ENCODE measurements around the gene CCL28. TPM values are rescaled to one million over a fixed set of nuclear protein-coding genes. Genes with fewer than 3 reads are reported as not detected.

CCL28 gene
- polyA plus RNA-seq, 2 of the 4 experiments (the other 2 are of a cell fraction): 0.15 to 0.39 TPM

DNA sequence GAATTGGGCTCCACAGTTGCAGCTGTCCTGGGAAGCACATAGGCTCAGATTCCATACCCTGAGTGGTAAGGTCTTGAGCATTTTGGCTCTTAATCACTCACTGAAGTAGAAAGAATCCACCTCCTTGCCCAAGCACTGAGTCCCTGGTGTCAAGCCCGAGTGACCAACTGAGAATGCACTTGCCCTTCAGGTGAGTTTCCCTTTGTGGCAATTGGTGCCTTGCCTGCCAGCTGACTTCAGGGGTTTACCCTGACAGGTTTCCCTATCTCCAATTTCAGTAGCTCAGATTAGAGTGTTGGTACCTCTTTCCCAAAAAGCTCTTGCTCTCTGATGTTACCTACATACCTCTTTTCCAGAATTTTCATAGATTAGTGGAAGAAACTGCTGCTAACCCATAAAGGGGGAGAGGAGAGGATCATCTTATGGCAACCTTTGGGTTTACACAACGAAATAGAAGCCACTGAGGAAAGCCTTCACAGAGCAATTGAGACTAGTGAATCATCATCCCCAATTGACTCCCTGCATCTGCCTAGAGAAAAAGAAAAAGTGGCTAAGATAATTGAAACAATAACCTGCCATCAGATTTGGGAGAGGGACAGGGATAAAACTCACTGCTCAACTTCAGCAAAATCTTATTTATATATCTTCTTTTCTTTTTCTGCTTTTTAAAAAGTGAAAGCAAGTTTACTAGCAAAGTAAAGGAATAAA lies 48.6 kb downstream of the CCL28 start:
- Histone ChIP-seq H3K9me3 (peaks cover 13% of the 10 kb centered on the region; the same call in 2 of the 3 replicates), H3K27ac (no peak overlapping the region), H3K4me3 (no peak overlapping the region), H3K4me2 (no peak overlapping the region), H3K4me1 (no peaks in the 10 kb centered on the region)
- ChIA-PET CTCF (no interaction called here), POLR2A (no interaction called here)
- no peak for FAIRE-seq
- no peak for DNase-seq (ENCODE audit: low read depth in 1 of 2, low spot score in 1 of 2)
- no peak for ATAC-seq
- no peak for TF ChIP-seq FOSL2 (IDR thresholded peaks at IDR 0.05)
- no peak for TF ChIP-seq FOSL2 (CRISPR knock-in tag; IDR thresholded peaks at IDR 0.05)
- no peak for TF ChIP-seq JUNB (IDR thresholded peaks at IDR 0.05)
- no peak for TF ChIP-seq HOXA7 (CRISPR knock-in tag; IDR thresholded peaks at IDR 0.05)
- TF ChIP-seq POLR2A (IDR thresholded peaks at IDR 0.05; ENCODE audit: low read length): no peak
- no peak for TF ChIP-seq EP300 (IDR thresholded peaks at IDR 0.05)
- no peak for TF ChIP-seq TFCP2L1 (CRISPR knock-in tag; IDR thresholded peaks at IDR 0.05)
- no peak for TF ChIP-seq EHF (CRISPR knock-in tag; IDR thresholded peaks at IDR 0.05)
- no peak for TF ChIP-seq CEBPB (IDR thresholded peaks at IDR 0.05)
- TF ChIP-seq SMC3 (IDR thresholded peaks at IDR 0.05): no peak
- no peak for TF ChIP-seq ZNF302 (CRISPR knock-in tag; IDR thresholded peaks at IDR 0.05)
- WGBS (ENCODE audit: missing lambda C conversion rate): 2% methylated on average over 2 of the region's 2 CpGs

- H3K4me1 ChIP-seq: no peaks in the 10 kb centered on the region
- H3K4me2 ChIP-seq: no peak overlapping the region
- peaks cover 13% of the 10 kb centered on the region; the same call in 2 of the 3 replicates for H3K9me3 ChIP-seq
- DNase-seq (ENCODE audit: low read depth in 1 of 2, low spot score in 1 of 2) (no peak), FAIRE-seq (no peak), ATAC-seq (no peak)
- WGBS (ENCODE audit: missing lambda C conversion rate): 24% methylated on average over 3 of the region's 3 CpGs
- no peak for TF ChIP-seq GATA3 (IDR thresholded peaks at IDR 0.05; ENCODE audit: borderline replicate concordance)
- TF ChIP-seq FOSL2 (IDR thresholded peaks at IDR 0.05): no peak
- TF ChIP-seq FOSL2 (CRISPR knock-in tag; IDR thresholded peaks at IDR 0.05): no peak
- TF ChIP-seq, protein P1, sequence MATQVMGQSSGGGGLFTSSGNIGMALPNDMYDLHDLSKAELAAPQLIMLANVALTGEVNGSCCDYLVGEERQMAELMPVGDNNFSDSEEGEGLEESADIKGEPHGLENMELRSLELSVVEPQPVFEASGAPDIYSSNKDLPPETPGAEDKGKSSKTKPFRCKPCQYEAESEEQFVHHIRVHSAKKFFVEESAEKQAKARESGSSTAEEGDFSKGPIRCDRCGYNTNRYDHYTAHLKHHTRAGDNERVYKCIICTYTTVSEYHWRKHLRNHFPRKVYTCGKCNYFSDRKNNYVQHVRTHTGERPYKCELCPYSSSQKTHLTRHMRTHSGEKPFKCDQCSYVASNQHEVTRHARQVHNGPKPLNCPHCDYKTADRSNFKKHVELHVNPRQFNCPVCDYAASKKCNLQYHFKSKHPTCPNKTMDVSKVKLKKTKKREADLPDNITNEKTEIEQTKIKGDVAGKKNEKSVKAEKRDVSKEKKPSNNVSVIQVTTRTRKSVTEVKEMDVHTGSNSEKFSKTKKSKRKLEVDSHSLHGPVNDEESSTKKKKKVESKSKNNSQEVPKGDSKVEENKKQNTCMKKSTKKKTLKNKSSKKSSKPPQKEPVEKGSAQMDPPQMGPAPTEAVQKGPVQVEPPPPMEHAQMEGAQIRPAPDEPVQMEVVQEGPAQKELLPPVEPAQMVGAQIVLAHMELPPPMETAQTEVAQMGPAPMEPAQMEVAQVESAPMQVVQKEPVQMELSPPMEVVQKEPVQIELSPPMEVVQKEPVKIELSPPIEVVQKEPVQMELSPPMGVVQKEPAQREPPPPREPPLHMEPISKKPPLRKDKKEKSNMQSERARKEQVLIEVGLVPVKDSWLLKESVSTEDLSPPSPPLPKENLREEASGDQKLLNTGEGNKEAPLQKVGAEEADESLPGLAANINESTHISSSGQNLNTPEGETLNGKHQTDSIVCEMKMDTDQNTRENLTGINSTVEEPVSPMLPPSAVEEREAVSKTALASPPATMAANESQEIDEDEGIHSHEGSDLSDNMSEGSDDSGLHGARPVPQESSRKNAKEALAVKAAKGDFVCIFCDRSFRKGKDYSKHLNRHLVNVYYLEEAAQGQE (IDR thresholded peaks at IDR 0.05): no peak
- TF ChIP-seq POLR2A (IDR thresholded peaks at IDR 0.05; ENCODE audit: low read length): no peak
- TF ChIP-seq HES2 (IDR thresholded peaks at IDR 0.05): no peak
- TF ChIP-seq CTCF (IDR thresholded peaks at IDR 0.05): no peak
- POLR2A ChIA-PET: no interaction called here
- CTCF ChIA-PET: no interaction called here
- H3K4me3 ChIP-seq: no peak overlapping the region
- H3K27ac ChIP-seq: no peak overlapping the region
These were observed 49.3 kb downstream of the CCL28 start for GRCh38 chr5:43362725-43363435.

DNA sequence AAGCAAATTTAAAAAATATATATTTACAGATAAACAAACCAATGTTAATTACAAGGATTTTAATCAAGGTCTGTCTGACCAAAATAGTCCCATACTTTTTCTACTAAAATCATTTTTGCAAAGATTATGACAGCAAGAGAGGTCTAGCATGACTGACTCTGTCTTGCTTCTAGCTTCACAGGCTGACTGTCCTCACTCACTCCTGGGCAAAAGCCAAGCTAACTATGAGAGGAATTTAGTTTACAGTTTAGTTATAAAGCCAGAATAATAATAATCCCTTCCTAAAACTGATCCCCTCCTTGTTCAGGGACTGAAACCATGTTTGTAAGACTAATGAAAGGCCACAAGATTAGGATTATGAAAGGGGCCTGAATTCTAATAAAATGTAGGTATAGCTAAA lies 53.5 kb downstream of the CCL28 start:
- FAIRE-seq (no peak), DNase-seq (ENCODE audit: low read depth in 1 of 2, low spot score in 1 of 2) (no peak), ATAC-seq (no peak)
- H3K4me3 ChIP-seq: no peak overlapping the region
- no peak overlapping the region for H3K4me2 ChIP-seq
- CTCF ChIA-PET: interaction anchor here (1.4 kb wide), 1 partner anchor 31 kb away, joined by 5 read pairs; no protein-coding TSS in a partner anchor
- no peaks in the 10 kb centered on the region for H3K4me1 ChIP-seq
- TF ChIP-seq, protein P1 (IDR thresholded peaks at IDR 0.05): no peak
- no peak for TF ChIP-seq CHD4 (IDR thresholded peaks at IDR 0.05; ENCODE audit: borderline replicate concordance)
- TF ChIP-seq, protein P2, sequence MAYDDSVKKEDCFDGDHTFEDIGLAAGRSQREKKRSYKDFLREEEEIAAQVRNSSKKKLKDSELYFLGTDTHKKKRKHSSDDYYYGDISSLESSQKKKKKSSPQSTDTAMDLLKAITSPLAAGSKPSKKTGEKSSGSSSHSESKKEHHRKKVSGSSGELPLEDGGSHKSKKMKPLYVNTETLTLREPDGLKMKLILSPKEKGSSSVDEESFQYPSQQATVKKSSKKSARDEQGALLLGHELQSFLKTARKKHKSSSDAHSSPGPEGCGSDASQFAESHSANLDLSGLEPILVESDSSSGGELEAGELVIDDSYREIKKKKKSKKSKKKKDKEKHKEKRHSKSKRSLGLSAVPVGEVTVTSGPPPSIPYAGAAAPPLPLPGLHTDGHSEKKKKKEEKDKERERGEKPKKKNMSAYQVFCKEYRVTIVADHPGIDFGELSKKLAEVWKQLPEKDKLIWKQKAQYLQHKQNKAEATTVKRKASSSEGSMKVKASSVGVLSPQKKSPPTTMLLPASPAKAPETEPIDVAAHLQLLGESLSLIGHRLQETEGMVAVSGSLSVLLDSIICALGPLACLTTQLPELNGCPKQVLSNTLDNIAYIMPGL (CRISPR knock-in tag; IDR thresholded peaks at IDR 0.05; ENCODE audit: borderline replicate concordance): no peak
- POLR2A ChIA-PET: no interaction called here
- H3K9me3 ChIP-seq: peaks cover 13% of the 10 kb centered on the region; the same call in 2 of the 3 replicates
- H3K27ac ChIP-seq: no peak overlapping the region
